ENCODE measurements around the gene KATNIP.

The KATNIP gene

DNA sequence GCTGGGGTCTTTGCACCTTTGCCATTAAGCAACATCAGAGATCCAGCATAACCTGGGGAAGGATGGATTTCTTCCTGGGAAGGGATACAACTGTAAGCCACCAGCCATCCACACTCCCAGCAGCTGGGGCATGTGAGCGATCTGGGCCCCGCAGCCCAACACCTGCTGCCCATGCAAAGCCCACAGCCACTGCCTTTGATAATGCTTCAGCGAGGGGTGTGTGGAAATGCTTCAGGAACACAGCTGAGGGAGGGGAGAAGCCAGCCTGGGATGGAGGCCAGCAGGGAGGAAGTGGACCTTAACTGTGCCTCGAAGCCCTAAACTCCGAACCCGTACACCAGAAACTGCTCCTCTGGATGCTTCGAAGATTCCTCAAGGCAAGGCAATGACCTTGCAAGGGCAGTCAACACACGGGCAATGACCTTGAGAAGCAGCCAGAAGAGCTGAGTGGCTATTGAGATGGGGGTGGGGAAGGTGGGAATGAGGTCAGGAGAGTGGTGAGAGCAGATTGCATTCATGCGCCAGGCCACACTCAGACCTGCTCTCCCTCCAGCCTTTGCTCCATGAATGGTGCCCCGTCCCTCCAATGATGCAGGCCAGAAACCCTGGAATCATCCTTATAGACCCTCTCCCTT lies 49.1 kb downstream of the KATNIP start:
- TF ChIP-seq, protein P1, sequence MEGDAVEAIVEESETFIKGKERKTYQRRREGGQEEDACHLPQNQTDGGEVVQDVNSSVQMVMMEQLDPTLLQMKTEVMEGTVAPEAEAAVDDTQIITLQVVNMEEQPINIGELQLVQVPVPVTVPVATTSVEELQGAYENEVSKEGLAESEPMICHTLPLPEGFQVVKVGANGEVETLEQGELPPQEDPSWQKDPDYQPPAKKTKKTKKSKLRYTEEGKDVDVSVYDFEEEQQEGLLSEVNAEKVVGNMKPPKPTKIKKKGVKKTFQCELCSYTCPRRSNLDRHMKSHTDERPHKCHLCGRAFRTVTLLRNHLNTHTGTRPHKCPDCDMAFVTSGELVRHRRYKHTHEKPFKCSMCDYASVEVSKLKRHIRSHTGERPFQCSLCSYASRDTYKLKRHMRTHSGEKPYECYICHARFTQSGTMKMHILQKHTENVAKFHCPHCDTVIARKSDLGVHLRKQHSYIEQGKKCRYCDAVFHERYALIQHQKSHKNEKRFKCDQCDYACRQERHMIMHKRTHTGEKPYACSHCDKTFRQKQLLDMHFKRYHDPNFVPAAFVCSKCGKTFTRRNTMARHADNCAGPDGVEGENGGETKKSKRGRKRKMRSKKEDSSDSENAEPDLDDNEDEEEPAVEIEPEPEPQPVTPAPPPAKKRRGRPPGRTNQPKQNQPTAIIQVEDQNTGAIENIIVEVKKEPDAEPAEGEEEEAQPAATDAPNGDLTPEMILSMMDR (IDR thresholded peaks at IDR 0.05; ENCODE audit: borderline replicate concordance, insufficient read depth, low read depth, low read length), result no peak
- H3K4me3 ChIP-seq (ENCODE audit: low read depth, low read length), result no peak overlapping the region

DNA sequence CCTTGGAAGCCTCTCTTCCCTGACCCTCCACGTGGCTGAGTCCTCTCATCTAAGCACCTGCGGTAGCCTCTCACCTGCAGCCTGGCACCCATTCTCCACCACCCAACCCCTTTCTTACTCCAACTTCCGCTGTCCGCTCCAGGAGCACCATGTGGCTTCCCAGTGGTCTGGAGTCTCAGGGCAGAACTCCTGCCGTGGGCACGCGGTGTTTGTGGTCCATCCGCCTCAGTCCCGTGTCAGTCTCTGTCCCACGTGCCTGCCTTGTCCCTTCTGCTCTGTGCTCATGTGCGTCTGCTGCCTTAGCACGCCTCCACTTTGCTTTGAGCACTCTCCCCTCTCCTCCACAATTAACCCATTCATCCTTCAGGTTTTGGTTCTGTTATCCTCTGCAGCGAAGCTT lies 49.7 kb downstream of the KATNIP start:
- H3K4me3 ChIP-seq (ENCODE audit: low read depth, low read length), result no peak overlapping the region
- TF ChIP-seq, protein P1 (IDR thresholded peaks at IDR 0.05; ENCODE audit: borderline replicate concordance, insufficient read depth, low read depth, low read length), result no peak

Data from GM12875 (cell line).